Measurements from ENCODE around the gene RYR2. TPM values are rescaled to one million over a fixed set of nuclear protein-coding genes. Genes with fewer than 3 reads are reported as not detected.
"Not testable (repeated sequence)": the region's sequence is repeated elsewhere in the genome, so short reads cannot be mapped to it uniquely, and the experiment has no call there.

Gene RYR2
- total RNA-seq, 4 donors from 2014 or later, result 1.2 to 7.0 (median 2.5) TPM

GRCh38 chr1:237120683-237121082 lies 78.7 kb downstream of the RYR2 start:
- in situ Hi-C loops (cut with MboI; ENCODE audit: low pct_ligation_motif_present in 1 of 4, low pct_unique_long_range_greater_than_20kb in 1 of 4, low sequenced_read_pairs in 3 of 4), result no loop called here
- TF ChIP-seq EP300 (IDR thresholded peaks at IDR 0.05; ENCODE audit: low read depth) (no peak), CTCF (IDR thresholded peaks at IDR 0.05) (no peak), POLR2A (IDR thresholded peaks at IDR 0.05) (no peak), POLR2AphosphoS5 (IDR thresholded peaks at IDR 0.05) (no peak)
- WGBS, 2 donors (ENCODE audit: low coverage in 1 of 2), result 74% methylated on average over 5 of the region's 5 CpGs; no CpG with 5 or more reads in 1 of the 2 donors

GRCh38 chr1:237124856-237125462 lies 83.0 kb downstream of the RYR2 start:
- no peaks in the 10 kb centered on the region for H3K36me3 ChIP-seq
- H3K27me3 ChIP-seq, result no peaks in the 10 kb centered on the region
- 50 to 64% methylated on average over 6 to 10 of the region's 10 CpGs for WGBS, 2 donors (ENCODE audit: low coverage in 1 of 2)
- H3K4me1 ChIP-seq, result no peaks in the 10 kb centered on the region
- DNase-seq, result no peak
- no peak overlapping the region for H3K4me3 ChIP-seq
- in situ Hi-C loops (cut with MboI; ENCODE audit: low pct_ligation_motif_present in 1 of 4, low pct_unique_long_range_greater_than_20kb in 1 of 4, low sequenced_read_pairs in 3 of 4), result no loop called here
- intact Hi-C loops (cut with DNase I; ENCODE audit: low total_unique reads), result no loop called here
- H3K9me3 ChIP-seq, result no peaks in the 10 kb centered on the region
- H3K27ac ChIP-seq, result no peak overlapping the region
- TF ChIP-seq POLR2AphosphoS5 (IDR thresholded peaks at IDR 0.05), result no peak
- TF ChIP-seq CTCF (IDR thresholded peaks at IDR 0.05), result peak in 3 of 5 experiments; percentile 27 to 45 (median 36)

More at GRCh38 chr1:237120683-237121082, 78.7 kb downstream of the RYR2 start:
- DNase-seq, result no peak
- H3K27me3 ChIP-seq, result no peaks in the 10 kb centered on the region
- H3K4me3 ChIP-seq, result no peak overlapping the region
- intact Hi-C loops (cut with DNase I; ENCODE audit: low total_unique reads), result no loop called here
- H3K27ac ChIP-seq, result no peak overlapping the region
- no peaks in the 10 kb centered on the region for H3K36me3 ChIP-seq
- no peaks in the 10 kb centered on the region for H3K9me3 ChIP-seq
- no peaks in the 10 kb centered on the region for H3K4me1 ChIP-seq

GRCh38 chr1:237126180-237126579 lies 84.2 kb downstream of the RYR2 start:
- no peak overlapping the region for H3K4me3 ChIP-seq
- DNase-seq, result no peak
- TF ChIP-seq EP300 (IDR thresholded peaks at IDR 0.05; ENCODE audit: low read depth) (no peak), POLR2AphosphoS5 (IDR thresholded peaks at IDR 0.05) (no peak), POLR2A (IDR thresholded peaks at IDR 0.05) (no peak), CTCF (IDR thresholded peaks at IDR 0.05) (no peak)
- no peaks in the 10 kb centered on the region for H3K4me1 ChIP-seq
- H3K27me3 ChIP-seq, result no peaks in the 10 kb centered on the region
- no peaks in the 10 kb centered on the region for H3K9me3 ChIP-seq
- intact Hi-C loops (cut with DNase I; ENCODE audit: low total_unique reads) (no loop called here), in situ Hi-C loops (cut with MboI; ENCODE audit: low pct_ligation_motif_present in 1 of 4, low pct_unique_long_range_greater_than_20kb in 1 of 4, low sequenced_read_pairs in 3 of 4) (no loop called here)
- no peaks in the 10 kb centered on the region for H3K36me3 ChIP-seq
- no peak overlapping the region for H3K27ac ChIP-seq
- 81% methylated on average over 2 of the region's 2 CpGs; no CpG with 5 or more reads in 1 of the 2 donors for WGBS, 2 donors (ENCODE audit: low coverage in 1 of 2)

GRCh38 chr1:237127301-237127700 lies 85.3 kb downstream of the RYR2 start:
- H3K9me3 ChIP-seq; H3K27me3 ChIP-seq; H3K4me3 ChIP-seq; DNase-seq; H3K4me1 ChIP-seq; in situ Hi-C loops (cut with MboI; ENCODE audit: low pct_ligation_motif_present in 1 of 4, low pct_unique_long_range_greater_than_20kb in 1 of 4, low sequenced_read_pairs in 3 of 4); H3K36me3 ChIP-seq; intact Hi-C loops (cut with DNase I; ENCODE audit: low total_unique reads); H3K27ac ChIP-seq: not testable (repeated sequence)
- WGBS, 2 donors (ENCODE audit: low coverage in 1 of 2), result no CpG with 5 or more reads among the region's 31 CpGs

GRCh38 chr1:237133921-237134320 lies 91.9 kb downstream of the RYR2 start:
- TF ChIP-seq CTCF (IDR thresholded peaks at IDR 0.05) (no peak), POLR2A (IDR thresholded peaks at IDR 0.05) (no peak), POLR2AphosphoS5 (IDR thresholded peaks at IDR 0.05) (no peak), EP300 (IDR thresholded peaks at IDR 0.05; ENCODE audit: low read depth) (no peak)
- H3K27ac ChIP-seq, result no peak overlapping the region
- in situ Hi-C loops (cut with MboI; ENCODE audit: low pct_ligation_motif_present in 1 of 4, low pct_unique_long_range_greater_than_20kb in 1 of 4, low sequenced_read_pairs in 3 of 4) (no loop called here), intact Hi-C loops (cut with DNase I; ENCODE audit: low total_unique reads) (no loop called here)
- no peaks in the 10 kb centered on the region for H3K4me1 ChIP-seq
- H3K27me3 ChIP-seq, result no peaks in the 10 kb centered on the region
- 44 to 60% methylated on average over 1 to 3 of the region's 3 CpGs for WGBS, 2 donors (ENCODE audit: low coverage in 1 of 2)
- no peak overlapping the region for H3K4me3 ChIP-seq
- no peak for DNase-seq
- H3K9me3 ChIP-seq, result no peaks in the 10 kb centered on the region
- H3K36me3 ChIP-seq, result no peaks in the 10 kb centered on the region
